Stimulated activated CD8-positive, alpha-beta memory T cell treated with anti-CD3 and anti-CD28 coated beads, Interleukin-7, amount 100 ng/mL, for 24 hours (primary cell): ENCODE measurements around the gene EIPR1.

ENCODE experiments used
- DNase-seq: peaks from one replicate; pipeline ENCODE4 v3.0.0-alpha.2; 2020; ENCODE audit warnings: low read depth

Gene EIPR1

DNA sequence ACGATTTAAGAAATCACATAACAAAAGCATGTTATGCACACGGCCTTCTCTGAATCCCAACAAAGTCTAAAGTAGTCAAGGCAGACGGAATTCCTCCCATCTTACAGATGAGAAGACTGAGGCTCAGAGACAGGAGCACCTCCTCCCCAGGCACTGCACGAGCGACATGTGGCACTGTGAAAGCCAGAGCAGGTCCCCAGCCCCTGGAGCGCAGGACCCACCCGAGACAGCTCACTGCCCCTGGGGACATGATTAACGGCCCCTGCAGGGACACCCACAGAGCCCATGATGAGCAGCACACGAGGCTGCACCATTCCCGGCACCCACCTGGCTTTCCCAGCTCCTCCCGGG is 53.6 kb downstream of the EIPR1 start:
- DNase-seq: no peak

DNA sequence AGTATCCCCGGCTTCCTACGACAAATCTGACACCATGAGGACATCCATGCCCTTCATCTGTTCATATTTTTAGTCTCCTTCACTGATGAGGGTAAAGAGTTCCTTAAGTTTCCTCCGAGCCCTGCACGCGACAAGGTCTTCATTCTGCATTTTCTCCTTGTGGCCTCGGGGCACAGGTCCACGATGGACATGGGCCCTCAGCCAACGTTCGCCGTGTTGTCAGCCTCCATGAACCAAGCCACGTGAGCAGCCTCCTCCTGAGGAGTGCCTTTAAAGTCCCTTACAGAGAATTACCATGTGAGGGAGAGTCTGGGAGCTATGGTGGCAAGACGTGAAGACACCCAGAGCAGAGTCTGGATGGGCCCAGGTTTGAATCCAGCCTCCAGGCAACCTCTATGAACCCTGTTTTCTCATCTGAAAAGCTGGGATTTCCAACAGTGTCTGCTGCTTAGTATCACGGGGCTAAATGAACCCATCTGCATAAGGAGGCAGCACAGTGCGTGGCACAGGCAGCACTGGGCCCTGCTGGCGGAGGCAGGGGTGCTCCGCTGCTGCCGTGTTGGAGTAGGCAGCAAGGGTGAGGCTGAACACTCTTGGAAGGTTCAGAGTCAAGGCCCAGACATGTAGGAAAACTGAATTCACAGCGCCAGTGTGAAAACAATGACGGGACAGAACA is 54.1 kb downstream of the EIPR1 start:
- no peak for DNase-seq

DNA sequence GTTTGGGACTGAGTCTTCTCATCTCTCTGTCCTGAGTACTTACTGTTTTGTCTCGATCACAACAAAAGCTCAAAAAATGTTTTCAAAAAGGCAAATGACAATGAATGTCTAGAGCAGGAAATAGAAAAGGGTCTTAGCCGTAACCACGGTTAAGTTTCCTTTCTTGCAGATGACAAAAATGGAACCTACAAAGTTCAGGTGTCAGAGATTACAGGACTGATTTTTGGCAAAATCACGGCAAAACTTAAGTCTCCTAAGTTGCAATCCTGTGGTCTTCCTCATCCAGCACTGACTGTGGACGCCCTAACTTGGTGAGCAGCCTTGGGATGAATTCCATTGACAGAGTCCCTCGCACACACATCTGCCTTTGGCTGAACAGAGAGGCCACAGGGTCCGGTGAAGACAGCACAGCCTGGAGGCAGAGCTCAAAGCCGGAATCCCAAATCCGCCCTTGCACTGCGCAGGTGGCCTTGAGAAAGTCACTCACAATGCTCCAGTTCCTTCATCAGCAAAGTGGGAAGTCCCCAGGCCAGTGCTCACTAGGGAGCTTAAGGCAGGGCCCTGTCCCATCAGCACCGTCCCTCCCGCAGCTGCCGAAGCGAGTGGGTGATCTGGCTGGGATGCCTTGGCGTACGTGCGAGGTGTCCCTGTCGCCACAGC is 55.2 kb downstream of the EIPR1 start:
- no peak for DNase-seq

DNA sequence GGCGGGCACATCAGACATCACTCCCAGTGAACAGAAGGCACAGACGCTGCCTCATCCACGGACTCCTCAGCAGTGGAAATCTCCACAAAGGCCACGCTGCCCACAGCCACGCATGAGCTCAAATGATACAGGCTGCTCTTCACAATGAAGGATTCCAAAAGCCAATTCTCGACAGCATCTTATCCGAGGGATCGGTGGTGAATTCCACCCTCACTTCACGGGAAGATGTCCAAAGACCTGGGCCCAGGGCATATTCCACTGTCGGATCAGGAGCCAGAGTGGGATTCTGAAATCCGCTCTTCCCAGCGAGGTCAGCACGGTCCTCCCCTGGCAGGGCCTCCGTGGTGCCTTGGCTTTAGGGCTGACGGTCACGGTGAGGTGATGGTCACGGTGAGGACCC is 55.8 kb downstream of the EIPR1 start:
- DNase-seq: no peak

DNA sequence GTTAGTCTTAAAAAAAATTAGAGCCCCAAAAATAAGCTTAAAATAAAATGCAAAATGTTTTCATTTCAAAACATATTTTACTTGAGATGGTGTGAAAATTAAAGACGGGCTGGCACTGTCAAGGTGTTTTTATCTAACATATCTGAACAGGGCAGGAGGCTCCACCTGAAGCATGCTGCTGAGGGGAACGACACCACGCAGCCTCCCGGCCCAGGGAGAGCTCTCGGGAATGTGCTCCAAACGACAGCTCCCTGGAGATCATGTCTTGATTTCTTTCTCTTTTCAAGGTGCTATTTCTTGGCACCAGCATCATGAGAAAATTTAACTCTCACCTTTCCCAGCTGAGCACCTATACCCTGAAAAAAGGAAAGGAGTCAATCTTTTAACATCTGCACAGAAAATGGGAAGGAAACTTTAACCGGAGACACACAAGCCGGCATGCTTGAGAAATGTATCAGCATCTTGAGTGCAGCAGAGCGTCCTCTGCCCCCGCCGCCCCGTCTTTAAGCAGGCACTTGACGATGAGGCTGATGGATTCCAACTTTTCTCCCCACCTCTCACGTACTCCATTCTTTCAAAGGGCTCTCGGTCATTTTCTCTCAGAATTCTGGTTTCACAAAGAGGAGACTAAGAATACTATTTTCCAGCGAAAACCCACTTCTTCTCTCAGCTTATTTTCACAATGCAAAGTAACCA is 56.6 kb downstream of the EIPR1 start:
- no peak for DNase-seq

DNA sequence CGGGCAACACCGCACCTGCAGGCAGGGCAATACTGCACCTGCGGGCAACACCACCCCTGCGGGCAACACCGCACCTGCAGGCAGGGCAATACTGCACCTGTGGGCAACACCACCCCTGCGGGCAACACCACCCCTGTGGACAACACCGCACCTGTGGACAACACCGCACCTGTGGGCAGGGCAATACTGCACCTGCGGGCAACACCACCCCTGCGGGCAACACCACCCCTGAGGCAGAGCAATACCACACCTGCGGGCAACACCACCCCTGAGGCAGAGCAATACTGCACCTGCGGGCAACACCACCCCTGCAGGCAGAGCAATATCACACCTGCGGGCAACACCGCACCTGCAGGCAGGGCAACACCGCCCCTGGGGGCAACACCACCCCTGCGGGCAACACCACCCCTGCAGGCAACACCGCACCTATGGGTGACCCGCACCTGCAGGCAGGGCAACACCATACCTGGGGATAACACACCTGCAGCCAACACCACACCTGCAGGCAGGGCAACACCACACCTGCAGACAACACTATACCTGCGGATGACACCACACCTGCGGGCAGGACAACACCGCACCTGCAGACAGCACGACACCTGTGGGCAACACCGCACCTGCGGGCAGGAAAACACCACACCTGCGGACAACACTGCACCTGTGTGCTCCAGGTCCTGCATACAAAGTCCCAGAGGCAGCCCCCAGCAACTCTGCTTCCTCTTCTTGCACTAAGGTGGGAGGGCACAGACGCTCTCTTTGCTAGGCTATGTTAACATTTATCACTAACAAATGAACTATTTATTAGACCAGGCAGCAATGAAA is 57.7 kb downstream of the EIPR1 start:
- DNase-seq: no peak

DNA sequence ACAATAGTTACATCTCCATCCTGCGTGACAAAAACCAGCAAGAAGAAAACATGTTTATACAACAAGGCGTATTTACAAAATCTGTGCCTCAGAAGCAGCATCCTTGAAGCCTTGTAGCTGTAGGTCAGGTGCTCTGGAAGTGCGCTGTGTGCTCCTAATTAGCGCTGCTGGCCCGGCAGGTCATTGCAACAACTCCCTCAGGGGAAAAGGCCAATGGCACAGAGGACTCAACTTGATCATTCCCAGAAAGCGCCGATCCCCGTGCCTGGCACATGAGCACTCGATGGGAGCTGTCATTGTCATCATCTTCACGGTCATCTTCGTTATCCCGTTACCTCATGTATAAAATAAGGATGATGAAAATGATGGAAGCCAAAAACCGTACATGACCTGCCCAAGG is 58.5 kb downstream of the EIPR1 start:
- no peak for DNase-seq

DNA sequence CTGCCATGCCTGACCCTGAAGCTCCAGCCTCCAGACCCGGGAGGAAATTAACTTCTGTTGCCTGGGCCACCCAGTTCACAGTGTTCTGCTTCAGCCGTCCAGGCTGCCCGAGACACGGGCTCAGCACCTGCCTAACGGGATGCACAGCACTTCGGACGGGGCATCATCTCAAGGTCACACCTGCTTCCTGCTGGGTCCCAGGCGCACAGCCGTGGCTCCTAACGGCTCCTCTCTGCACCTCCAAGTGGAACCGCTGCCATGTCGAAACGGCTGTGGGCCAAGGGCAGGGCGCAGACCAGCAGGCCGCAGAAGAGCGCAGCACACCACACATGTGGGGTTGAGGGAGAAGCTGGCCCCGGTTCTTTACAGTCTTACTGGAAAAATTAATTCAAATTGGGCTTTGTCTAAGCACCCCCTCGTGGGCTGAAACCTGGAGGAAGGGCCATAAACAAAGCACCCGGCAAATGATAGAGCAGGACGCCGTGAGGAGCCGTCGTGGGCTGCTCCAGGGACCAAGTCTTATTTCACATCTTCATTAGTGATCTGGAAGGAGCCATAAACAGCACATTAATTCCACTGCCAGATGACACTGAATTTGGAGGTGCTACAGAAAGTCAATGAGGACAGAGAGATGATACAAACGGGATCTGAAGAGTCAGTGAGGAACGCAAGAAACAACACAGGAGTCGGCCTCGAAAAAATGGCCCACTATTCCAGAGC is 59.6 kb downstream of the EIPR1 start:
- no peak for DNase-seq

DNA sequence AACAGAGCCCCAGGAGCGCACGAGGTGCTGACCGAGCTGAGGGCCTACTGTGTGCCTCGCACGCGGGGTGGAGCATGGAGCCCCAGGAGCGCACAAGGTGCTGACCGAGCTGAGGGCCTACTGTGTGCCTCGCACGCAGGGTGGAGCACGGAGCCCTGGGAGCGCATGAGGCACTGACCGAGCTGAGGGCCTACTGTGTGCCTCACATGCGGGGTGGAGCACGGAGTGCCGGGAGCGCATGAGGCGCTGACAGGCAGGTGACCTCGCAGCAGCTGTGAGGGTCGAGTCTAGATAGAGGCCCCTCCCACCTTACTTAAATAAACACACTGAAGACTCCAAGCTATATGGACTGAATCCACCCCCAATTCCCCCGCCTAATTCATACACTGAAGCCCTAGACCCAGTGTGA is 60.3 kb downstream of the EIPR1 start:
- no peak for DNase-seq

DNA sequence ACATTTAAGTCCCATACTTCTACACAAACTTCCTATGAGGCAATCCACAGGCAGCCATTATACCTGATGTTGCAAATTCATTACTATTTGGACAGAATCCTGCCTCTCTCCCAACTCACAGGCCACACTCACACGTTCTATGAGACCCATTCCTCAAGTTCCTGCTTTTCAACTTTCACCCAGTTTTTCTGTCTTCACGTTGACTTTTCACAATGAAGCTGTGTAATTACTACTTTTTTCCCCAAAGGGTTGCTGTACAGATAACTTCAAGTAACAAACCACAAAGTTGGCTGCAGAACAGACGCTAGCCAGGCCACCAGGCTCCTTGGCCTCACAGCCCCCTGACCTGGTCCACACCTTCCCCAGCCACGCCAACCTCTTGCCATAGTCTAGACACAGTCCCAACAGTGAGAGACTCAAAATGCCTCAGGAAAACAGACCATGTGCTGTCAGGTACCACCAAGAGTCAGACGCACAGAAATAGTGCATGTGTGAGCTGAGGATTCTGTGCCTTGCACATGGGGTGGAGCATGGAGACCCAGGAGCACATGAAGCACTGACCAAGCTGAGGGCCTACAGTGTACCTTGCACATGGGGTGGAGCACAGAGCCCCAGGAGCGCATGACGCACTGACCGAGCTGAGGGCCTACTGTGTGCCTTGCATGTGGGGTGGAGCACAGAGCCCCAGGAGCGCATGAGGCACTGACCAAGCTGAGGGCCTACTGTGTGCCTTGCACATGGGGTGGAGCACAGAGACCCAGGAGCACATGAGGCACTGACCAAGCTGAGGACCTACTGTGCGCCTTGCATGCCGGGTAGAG is 61.0 kb downstream of the EIPR1 start:
- DNase-seq: no peak

DNA sequence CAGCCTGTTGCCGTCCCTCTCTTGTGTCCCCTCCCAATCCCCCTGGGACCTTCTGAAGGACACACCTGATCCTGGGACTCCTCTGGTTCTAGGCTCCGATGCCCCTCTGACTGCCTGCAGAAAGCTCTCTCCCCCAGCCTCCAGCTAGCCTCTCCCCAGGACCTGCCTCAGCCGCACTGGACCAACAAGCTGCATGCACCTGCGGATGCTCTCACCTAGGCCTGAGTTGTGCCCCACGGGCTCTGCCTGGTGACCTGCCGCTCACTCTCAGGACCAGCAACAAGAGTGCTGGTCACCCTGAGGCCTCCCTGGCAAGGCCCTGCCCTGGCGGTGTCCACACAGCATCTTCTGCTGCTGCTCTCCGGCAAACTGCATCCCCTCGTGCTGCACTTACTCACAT is 63.0 kb downstream of the EIPR1 start:
- no peak for DNase-seq

DNA sequence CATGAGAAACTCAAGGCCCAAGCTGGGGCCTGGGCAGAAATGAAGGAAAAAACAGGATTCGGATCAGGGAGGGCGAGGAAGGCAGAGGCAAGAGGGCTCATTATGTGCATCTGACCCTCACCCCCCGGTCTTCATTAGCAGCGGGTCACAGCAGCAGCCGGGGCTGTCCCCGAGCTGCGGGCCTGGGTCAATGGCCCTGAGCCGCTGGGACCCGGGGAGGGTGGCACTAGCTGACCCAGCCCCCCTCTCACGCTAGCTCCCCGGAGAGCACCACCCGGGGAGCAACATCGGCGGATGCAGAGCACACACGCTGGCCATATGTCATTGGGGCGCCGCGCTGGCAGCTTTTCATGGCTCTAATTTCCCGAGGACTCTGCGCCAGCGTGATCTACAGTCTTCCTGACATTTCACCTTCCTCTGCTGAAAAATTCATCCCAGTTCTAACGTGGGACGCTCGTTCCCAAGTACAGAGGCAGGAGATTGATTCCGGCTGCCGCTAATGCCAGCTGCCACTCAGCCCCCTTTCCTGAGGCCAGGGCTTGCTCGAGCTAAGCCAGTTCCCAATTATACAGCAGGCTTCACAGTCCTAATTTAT is 63.7 kb downstream of the EIPR1 start:
- no peak for DNase-seq

DNA sequence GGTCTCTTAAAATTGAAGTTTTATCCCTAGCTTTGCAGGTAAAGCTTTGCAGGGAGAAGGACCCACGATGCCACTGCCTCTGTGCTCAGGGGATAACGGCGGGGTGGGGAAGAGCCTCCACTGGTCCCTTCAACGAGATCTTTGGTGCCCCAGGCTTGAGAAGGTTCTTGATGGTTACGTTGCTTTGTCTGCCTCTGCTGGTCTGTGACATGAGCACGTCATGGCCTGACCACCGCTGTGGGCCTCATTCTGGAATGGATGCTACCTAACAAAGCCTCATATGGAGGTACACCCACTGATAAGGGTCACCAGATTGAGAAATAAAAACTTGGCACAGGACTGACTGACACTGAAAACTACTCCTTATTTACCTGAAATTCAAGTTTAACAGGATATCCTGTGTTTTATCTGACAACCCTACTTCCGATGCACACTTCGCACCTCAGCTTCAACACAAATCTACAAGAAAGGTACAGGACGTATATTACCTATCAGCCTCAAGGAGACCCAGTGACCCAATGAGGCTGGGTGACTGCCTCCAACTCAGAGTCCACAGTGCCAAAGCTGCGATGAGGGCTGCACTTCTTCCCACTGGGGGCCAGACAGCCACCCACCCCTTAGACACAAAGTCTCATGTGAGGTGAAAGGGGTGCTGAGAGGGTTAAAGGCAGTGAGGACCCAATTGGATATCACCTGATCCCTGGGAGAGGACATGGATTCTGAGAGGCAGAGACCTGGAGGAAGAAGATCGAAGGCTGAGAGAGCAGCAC is 64.9 kb downstream of the EIPR1 start:
- DNase-seq: no peak

DNA sequence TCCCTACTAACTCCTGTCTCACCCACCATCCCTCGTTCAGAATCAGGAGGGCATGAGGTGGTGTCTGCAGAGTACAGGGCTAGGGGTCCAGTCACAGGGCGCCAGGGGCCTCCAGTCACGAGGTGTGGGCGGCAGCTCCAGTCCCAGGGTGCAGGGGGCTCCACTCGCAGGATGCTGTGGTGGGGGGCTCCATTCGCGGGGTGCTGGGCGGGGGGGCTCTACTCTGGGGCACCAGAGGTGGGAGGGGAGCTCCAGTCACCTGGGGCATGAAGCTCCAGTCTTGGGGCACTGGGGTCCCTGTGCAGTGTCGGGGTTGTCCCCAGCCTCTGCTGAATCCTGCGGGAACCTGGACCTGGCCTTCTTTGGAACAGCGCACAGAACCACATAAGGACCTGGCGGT is 66.0 kb downstream of the EIPR1 start:
- no peak for DNase-seq

DNA sequence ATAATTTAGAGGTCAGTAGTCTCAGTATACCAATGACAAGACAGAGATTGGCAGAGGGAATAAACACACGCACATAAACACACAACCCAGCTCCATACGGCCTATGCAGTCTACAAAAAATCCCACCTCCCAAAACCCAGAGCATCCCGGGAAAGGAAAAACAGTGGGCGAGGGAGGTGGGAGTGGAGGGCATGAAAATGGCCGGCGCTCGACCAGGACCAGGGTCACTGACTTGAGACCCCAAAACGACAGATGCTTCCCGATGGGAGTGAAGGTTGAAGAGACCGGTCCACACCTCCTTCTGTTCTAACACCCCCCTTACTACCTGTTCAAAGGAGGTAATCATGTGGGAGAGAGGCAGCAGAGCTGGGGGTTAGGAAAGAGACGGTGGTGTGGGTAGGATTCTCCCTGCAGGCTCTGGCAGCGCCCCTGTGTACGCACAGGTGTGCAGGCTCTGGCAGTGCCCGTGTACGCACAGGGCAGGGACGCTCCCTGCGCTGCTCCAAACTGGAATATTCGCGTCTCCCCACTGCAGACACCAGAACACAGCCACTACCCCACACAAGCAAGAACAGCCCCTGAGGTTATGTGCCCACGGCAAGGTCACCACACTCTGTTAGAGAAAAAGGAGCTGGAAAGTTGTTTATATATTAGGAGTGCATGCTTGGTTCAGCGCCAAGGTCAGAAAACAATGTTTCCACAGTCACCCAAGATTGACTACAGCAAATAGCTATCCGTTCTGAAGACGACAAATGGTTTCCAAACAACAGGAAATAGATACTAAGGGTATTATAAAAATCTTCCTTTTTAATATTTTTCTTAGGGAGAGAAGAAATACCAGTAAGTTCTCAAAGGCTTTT is 67.9 kb downstream of the EIPR1 start:
- DNase-seq: no peak

DNA sequence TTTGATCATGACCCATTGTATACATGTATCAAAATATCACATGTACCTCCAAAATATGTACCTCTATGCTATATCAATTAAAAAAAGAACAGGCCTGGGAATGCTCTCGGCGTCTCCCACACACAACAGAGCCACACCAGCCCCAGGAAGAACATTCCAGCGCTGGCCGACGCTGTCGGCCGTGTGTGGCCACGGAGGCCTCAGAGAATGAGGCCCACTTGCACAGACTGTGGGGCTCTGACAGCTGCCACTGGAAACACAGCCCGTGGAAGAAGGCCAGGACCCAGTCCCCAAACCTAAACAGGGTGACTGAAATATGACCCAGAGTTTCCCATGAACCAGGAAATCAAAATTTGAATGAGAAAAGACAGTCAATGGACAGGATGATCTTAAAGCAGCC is 69.7 kb downstream of the EIPR1 start:
- no peak for DNase-seq

DNA sequence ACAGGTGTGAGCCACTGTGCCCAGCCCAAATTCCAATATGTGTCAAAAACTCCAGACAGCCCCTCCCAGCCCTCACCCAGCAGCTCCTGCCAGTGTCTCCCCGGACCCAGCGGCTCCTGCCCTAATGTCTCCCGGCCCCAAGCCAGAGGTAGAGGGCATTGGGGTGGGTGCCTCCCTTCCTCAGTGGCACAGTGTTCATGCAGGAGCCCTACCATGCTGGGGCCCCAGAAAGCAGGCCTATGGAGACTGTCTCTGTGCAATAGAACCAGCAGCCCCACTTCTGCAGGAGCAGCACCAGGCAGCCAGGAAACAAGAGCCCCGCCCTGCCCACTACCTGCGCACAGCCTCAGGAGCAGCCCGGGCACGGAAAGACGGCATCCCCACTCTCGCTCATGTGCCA is 70.4 kb downstream of the EIPR1 start:
- DNase-seq: no peak

DNA sequence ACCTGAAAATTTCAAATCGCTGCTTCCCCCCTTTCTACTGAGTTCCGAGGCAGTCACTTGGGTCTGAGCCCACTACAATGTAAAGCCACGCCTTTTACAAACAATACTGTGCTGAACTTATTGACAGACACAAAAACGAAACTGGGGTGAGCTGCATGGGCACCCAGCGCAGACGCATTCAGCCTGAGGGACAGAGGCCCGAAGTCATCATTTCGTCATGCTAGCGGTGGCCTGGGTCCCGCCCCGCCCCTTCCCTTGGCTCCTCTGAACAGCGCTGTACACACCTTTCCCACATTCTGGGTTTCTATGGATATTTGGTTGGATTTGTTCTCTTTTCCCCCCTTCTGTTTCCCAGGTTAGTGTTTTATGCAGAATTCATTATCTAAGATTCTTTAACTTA is 71.7 kb downstream of the EIPR1 start:
- DNase-seq: no peak

DNA sequence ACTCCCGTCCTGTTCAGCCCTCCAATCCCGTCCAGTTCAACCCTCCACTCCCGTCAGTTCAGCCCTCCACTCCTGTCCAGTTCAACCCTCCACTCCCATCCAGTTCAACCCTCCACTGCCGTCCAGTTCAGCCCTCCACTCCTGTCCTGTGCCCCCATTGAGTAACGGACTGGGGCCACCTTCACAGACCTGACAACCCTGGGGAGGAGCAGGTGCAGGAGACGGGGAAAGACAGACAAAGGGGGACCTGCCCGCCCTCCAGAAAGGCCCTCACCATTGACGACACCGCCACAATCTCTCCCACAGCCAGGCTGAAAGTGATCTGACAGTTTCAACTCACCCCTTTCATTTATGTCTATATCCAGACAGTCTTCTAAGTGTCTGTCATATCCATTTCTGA is 72.2 kb downstream of the EIPR1 start:
- no peak for DNase-seq
